Measurements from ENCODE around the gene RIPOR3. TPM values are rescaled to one million over a fixed set of nuclear protein-coding genes. Genes with fewer than 3 reads are reported as not detected.
"Not testable (repeated sequence)": the region's sequence is repeated elsewhere in the genome, so short reads cannot be mapped to it uniquely, and the experiment has no call there.

Gene RIPOR3
- total and polyA plus RNA-seq, 4 donors: 4.3 to 9.9 (median 7.7) TPM

DNA sequence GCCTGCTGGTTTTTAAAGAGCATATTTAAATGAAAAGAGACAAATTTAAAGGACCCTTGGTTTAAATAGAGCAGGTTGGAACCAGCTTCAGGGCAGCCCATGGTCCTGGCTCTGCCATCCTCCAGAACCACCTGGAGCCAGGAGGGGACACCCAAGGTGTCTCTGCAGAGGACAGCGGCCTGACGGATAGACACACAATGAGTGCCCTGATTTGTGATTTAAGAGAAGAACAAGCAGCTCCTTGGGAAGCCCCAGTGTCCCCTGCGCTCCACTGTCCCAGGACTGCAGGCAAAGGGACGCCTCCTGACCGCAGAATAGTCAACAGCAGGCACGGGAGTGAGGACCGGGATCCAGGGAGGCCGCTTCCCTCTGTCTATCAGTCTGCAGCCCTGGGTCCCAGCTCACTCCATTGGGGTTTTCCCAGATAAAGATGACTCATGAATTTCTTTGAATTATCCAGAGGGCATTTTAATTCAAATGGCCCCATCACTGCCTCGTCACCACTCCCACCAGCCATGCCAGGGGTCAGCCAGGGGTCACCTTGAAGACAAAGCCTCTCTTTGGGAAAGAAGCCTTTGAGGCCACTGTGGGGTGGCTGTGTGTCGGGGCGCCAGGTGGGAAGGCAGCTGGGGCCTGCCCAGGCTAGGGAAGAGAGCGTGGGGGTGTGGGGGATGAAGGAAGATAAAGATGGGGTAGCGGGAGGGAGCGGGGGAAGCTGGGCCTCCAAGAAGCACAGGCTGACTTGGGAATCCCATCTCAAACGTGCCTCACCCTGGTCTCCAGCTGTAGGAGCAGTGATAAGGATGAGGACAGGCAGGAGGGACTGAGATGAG is 53.1 kb downstream of the RIPOR3 start:
- H3K27ac ChIP-seq (ENCODE audit: low read depth in 1 of 2, low read length in 1 of 2); H3K4me3 ChIP-seq; H3K9me3 ChIP-seq (ENCODE audit: control insufficient read depth in 4 of 4, insufficient read depth in 3 of 4, low read length in 3 of 4); H3K36me3 ChIP-seq (ENCODE audit: control insufficient read depth in 4 of 4, insufficient read depth in 4 of 4, low read length in 4 of 4); H3K9ac ChIP-seq (ENCODE audit: insufficient read depth in 1 of 2, low read length in 2 of 2); H3K27me3 ChIP-seq (ENCODE audit: control insufficient read depth in 3 of 3, insufficient read depth in 3 of 3, low read length in 2 of 3); ATAC-seq (ENCODE audit: insufficient read depth, low FRiP score): not testable (repeated sequence)
- H3K4me1 ChIP-seq (ENCODE audit: control insufficient read depth in 5 of 5, insufficient read depth in 5 of 5, low read length in 5 of 5): peaks cover 0 to 18% (median 6%) of the 10 kb centered on the region in 5 donors
- peak in 1 of 3 donors; percentile 38 for DNase-seq
- 88 to 90% methylated on average over 11 to 12 of the region's 15 CpGs for WGBS, 2 donors

DNA sequence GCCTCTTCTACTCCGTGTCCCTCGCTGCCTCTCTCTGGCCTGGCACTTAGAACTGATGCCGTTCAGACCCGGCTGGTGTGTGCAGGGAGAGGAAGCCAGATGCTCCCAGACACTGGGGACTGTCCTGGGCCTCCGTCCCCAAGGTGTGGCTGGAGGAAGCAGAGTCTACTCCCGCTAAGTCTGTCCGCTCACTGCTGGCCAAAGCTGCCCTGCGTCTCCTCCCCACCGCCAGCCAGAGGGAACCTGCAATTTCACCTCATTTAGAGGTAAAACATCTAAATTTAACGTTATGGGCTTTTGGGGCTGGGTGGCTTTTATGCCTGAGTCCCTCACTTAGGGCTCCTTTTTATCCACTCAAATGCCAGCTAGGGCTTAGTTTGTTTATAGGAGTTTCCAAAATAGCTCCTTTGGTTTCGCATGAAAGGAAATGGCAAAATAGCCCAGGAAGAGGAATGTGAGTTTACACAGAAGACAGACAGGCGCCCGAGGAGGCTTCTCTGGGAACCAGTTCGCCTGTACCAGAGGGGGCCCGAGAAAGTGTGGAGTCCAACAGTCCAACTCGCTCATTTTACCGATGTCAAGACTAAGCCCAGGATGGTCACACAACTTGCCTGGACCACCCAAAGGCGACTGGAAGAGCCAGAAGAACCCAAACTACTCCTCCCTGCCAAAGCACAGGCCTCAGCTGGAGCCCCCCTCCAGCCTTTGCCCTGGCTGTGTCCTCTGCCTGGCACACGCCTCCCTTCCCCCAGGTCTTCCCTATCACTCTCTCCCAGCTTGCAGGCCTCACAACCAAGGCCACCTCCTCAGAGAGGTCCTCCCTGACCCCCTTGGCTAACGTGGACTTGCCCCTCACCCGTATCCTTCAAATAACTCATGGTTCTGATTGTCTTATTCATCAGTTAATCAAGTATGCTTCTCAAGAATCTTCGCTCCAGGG is 54.5 kb downstream of the RIPOR3 start:
- Histone ChIP-seq H3K4me3 (no peak overlapping the region), H3K4me1 (ENCODE audit: control insufficient read depth in 5 of 5, insufficient read depth in 5 of 5, low read length in 5 of 5) (peaks cover 0 to 18% (median 3%) of the 10 kb centered on the region in 5 donors), H3K9ac (ENCODE audit: insufficient read depth in 1 of 2, low read length in 2 of 2) (peak overlapping the region in 1 of 2 donors; percentile 23), H3K27me3 (ENCODE audit: control insufficient read depth in 3 of 3, insufficient read depth in 3 of 3, low read length in 2 of 3) (no peaks in the 10 kb centered on the region), H3K36me3 (ENCODE audit: control insufficient read depth in 4 of 4, insufficient read depth in 4 of 4, low read length in 4 of 4) (no peaks in the 10 kb centered on the region), H3K9me3 (ENCODE audit: control insufficient read depth in 4 of 4, insufficient read depth in 3 of 4, low read length in 3 of 4) (no peaks in the 10 kb centered on the region), H3K27ac (ENCODE audit: low read depth in 1 of 2, low read length in 1 of 2) (peak overlapping the region in 1 of 2 donors; percentile 70)
- 63 to 75% methylated on average over 22 of the region's 22 CpGs for WGBS, 2 donors
- TF ChIP-seq, protein P1, sequence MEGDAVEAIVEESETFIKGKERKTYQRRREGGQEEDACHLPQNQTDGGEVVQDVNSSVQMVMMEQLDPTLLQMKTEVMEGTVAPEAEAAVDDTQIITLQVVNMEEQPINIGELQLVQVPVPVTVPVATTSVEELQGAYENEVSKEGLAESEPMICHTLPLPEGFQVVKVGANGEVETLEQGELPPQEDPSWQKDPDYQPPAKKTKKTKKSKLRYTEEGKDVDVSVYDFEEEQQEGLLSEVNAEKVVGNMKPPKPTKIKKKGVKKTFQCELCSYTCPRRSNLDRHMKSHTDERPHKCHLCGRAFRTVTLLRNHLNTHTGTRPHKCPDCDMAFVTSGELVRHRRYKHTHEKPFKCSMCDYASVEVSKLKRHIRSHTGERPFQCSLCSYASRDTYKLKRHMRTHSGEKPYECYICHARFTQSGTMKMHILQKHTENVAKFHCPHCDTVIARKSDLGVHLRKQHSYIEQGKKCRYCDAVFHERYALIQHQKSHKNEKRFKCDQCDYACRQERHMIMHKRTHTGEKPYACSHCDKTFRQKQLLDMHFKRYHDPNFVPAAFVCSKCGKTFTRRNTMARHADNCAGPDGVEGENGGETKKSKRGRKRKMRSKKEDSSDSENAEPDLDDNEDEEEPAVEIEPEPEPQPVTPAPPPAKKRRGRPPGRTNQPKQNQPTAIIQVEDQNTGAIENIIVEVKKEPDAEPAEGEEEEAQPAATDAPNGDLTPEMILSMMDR (IDR thresholded peaks at IDR 0.05; ENCODE audit: control extremely low read depth, extremely low read depth): no peak
- no peak for ATAC-seq (ENCODE audit: insufficient read depth, low FRiP score)
- DNase-seq: peak in 2 of 3 donors; percentile 27 to 29

DNA sequence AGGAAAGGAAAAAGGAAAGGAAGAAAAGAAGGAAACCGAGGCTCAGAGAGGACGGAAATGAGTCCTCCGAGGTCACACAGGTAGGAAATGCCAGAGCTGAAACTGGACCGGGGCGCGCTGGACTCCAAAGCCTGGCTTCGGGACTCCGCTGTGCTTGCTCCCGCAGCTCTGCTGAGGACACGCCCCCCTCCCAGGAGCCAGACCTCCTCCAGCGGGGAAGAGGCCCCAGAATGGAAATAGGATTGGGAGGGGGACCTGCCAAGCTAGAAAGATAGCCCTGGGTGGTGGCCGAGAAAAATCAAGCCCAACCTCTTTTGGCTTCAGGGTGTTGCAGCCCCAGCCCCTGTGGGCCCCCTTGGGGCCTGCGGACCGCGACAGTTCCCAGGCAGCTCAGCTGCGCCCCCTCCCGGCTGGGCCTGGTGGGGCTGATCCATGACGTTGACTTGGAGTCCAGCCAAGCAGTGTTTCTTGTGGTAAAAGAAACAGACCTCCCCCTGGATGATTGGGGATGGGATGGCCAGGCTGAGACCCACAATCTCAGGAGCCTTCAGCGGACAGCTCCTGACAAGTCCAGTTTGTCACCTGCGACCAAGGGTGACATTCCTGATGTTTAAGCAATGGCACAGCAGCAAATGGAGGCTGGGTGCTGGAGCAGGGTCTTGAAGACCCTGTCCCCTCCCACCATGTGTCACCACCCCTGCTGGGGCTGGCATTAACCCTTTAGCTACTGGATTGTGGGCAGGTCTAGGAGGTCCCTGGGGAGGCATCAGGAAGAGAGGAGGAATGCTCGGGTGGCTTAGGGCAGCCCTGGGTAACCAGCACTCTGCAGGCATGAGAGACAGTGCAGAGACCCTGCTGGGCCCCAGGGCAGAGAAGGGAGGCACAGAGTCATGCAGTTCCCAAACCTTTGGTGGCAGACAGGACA is 55.4 kb downstream of the RIPOR3 start:
- ATAC-seq (ENCODE audit: insufficient read depth, low FRiP score) (peak; percentile 48), DNase-seq (peak; percentile 85 to 86 (median 85))
- Histone ChIP-seq H3K9me3 (ENCODE audit: control insufficient read depth in 4 of 4, insufficient read depth in 3 of 4, low read length in 3 of 4) (no peaks in the 10 kb centered on the region), H3K36me3 (ENCODE audit: control insufficient read depth in 4 of 4, insufficient read depth in 4 of 4, low read length in 4 of 4) (no peaks in the 10 kb centered on the region), H3K4me3 (no peak overlapping the region), H3K27me3 (ENCODE audit: control insufficient read depth in 3 of 3, insufficient read depth in 3 of 3, low read length in 2 of 3) (no peaks in the 10 kb centered on the region), H3K9ac (ENCODE audit: insufficient read depth in 1 of 2, low read length in 2 of 2) (no peak overlapping the region), H3K4me1 (ENCODE audit: control insufficient read depth in 5 of 5, insufficient read depth in 5 of 5, low read length in 5 of 5) (peaks cover 0 to 18% (median 3%) of the 10 kb centered on the region in 5 donors), H3K27ac (ENCODE audit: low read depth in 1 of 2, low read length in 1 of 2) (peak overlapping the region in 1 of 2 donors; percentile 8)
- TF ChIP-seq, protein P1 (IDR thresholded peaks at IDR 0.05; ENCODE audit: control extremely low read depth, extremely low read depth): peak; percentile 58
- WGBS, 2 donors: 27 to 37% methylated on average over 20 to 21 of the region's 21 CpGs

Measured in lung (tissue), 12 donors.